GM19099 (cell line): ENCODE data around the gene CDH10.

Experiments used
- POLR2A ChIP-seq: IDR thresholded peaks from 3 replicates; pipeline ENCODE4 v1.6.1; 2011; ENCODE audit warnings: low read depth; ENCODE audit not compliant: insufficient read length; ENCODE audit errors: extremely low read depth

CDH10 gene

DNA sequence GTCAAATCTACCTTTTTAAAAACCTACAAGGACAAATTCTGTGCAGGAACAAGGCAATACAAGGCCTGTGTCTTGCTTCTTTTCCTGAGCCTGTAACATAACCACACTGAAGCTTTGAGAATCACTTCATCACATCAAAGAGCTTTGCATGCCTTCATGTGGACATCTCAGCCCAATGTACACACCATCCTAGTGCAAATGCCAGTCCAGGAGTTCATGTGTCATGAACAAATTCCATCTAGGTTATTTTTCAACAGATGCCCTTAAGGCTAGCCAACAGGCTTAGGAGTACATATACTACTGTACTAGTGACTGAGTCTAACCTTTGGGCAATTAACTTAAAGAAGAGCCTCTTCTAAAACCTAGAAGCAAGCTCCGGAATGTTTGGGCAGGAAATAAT, 106.4 kb downstream of the CDH10 start:
- TF ChIP-seq POLR2A, result no peak

DNA sequence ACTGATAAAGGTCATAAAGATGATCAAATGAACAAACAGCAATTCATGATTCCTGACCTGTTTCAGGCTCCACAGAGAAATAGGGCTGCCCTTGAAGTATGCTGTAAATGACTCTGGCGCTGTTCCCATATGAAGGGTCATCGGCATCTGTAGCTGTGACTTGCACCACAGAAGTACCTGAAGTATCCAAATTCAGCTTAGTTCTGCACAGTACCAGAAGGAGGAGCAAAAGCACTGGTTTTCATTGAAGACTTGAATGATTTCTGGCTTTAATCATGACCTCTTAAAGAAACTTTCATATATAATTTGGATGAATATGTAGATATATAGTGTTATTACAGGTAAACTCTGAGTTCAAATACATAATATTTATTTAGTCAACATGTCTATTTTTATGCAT, 109.1 kb downstream of the CDH10 start:
- no peak for TF ChIP-seq POLR2A

DNA sequence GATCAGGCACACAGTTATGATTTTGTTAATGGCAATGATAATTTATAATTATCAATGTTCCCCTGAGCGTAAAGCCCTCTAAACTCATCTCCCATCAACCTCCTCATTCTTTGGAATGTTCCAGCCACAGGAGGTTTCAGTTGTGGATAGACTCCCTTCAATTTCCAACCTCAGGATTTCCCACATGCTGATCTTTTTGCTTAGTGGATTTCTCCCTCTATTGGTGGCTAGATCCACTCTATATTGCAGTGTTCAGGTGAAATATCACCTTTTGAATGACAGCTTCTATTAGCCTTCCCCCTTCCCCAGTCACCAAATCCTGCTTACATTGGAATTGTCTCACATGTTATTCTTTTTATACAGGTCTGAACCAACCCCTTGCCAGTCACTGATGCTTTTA, 113.9 kb downstream of the CDH10 start:
- no peak for TF ChIP-seq POLR2A

DNA sequence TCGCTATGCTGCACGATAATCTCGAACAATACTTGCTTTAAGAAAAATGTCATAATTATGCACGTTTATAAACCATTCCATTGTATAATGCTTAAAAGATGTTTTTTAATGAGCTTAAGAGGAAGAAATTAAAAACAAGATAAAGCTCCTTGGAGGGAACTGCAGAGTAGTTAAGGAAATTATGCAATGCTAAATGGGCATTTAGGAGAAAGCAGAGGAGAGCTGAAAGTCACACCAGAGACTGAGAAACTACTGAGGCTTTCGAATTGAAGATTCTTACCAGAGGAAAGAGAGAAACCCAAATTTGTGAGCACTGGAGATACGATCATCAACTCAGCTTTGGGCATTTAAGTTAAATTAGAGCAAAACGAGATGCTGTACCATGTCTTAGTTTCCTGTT, 119.4 kb downstream of the CDH10 start:
- TF ChIP-seq POLR2A, result no peak

DNA sequence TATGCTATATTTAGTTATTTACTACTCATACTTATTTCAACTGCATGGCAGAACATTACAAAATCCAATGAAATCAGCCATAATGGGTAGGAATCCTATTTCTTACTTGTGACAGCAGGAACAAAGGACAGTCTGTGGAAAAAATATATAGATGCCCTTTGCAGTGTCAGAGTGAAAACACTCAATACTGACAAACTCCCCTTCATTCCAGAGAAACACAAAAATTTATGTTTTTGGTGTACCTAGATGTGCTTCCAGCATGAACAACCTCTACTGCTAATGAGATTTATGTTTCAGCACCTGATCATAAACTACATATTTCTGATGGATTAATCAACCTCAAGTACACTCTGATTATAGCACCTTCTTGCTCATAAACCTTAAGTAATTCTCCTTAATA, 132.4 kb downstream of the CDH10 start:
- TF ChIP-seq POLR2A, result no peak

DNA sequence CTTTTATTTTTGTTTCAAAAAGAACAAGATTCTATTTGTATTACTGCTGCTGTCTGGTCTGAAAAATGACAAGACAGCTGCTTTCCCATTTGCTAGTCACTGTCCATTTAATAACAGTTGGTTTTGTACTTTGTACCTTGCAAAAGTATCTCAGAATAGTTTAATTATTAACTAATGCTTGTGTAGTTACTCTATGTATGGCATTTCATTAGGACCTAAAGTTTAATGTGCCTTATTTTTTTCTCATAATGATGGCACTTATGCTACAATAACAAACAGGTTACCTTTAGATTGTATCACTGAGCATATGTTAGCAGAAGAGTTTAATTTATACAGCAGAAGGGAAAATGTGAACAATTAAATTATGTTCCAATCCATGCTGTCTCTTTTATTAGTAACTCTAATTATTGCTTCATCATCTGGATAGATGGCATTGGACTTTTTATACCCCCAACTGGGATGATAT, 134.2 kb downstream of the CDH10 start:
- TF ChIP-seq POLR2A, result no peak

DNA sequence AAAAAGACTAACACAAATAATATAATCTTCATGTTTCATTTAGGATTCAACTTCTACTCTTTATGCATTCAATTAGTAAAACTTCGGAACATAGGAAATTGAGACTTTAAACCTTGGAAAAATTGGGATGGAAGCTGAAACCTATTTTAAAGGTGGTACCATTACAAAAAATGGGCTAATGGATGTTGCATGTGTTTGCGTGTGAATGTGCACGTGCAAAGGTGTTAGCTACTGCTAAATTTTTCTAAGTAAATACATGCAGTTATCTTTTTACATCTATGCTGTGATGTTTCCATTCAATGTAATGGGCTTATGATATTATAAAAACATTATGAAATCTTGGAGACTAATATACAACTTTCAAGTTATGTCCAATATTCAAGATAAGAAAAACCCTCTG, 134.8 kb downstream of the CDH10 start:
- TF ChIP-seq POLR2A, result no peak

DNA sequence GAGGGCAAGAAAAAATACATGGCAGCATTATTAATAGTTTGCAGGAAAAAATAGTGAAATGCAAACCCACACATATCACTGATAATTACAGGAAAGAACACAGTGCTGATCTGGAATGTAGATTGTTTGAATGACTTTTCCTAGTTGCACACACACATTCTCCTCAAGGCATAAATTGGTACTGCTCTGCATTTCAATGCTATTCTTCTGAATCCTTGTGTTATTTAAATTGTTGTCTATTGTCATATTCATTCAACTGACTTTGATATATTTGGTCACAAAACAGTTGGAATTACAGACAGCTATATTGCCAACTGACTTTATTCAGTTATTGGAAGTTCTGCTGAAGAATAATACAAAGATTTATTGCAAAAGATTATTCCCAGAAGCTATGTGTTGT, 139.5 kb downstream of the CDH10 start:
- no peak for TF ChIP-seq POLR2A

DNA sequence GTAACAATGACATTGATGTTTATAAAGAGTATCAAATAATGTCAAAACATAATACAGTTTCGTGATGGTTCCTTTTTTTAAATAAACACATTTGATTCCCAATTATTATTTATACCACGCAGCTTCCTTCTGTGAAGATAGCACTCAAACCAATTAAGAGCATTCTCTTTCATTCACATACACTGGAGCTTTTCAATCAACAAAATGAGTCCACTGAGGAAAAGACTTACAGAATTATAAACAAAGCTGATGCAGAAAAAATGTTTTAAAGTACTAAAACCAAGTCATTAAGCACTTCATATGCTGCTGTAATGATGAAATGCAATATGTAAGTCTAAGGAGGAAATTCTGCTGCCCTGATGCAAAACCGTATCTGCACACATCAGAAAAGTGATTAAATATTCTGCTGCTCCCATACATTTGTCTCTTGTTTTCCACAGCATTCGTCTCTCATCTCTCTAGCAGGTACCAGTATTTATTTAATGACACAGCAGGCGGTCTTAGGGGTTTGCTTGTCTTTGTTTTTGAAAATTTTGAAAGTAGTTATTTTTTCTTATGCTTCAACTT, 147.1 kb downstream of the CDH10 start:
- no peak for TF ChIP-seq POLR2A

DNA sequence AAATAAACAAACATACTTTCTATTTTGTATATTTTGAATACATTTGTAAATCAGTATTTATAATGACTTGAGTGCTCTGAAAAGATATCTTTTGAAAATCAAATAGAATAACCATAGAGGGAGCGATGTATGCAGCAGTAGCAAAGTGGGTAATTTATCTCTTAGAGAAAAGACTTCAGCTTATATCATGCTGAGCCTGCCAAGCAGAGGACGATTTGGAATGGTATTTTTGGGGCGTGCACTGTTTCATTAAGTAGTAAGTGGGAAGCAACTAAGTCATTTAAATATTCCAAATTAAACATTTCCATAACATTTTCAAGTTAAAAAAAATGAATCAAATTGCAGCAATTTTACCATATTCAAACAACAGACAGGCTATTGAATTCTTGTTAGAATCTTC, 147.6 kb downstream of the CDH10 start:
- no peak for TF ChIP-seq POLR2A

DNA sequence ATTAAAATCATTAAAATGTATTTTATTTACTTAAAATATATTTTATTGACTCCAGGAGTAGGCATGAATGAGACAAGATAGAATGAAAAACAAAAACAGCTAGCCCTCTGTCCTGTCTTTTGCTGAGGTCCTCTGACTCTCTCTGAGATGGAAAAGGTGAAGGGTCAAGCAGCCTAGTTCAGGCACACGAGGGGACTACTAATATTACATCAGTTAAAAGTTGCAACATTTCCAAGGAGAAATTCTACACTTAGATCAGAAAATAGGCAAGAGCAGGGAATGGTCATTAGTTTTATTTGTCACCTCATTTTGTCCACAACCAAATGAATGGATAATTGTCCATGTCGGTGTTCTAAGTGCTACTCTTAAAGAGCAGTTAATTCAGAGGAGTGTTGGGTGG, 148.5 kb downstream of the CDH10 start:
- TF ChIP-seq POLR2A, result no peak

DNA sequence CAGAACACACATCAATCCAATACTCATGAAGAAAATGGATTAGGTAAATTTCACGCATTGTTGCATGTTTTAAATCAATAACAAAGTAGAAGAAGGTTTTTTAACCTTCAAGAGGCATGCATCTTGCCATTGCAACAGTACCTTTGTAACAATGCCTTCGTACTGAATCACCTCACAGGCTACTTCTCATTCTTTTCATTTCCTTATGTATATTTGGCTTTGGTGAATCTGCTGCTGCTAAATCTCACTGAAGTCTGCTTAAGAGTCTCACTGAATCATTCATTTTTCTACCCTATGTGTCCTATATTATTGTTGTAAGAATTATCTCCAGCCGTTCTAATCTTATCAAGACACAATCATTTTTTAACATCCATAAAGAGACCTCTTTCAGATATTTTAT, 152.5 kb downstream of the CDH10 start:
- no peak for TF ChIP-seq POLR2A

DNA sequence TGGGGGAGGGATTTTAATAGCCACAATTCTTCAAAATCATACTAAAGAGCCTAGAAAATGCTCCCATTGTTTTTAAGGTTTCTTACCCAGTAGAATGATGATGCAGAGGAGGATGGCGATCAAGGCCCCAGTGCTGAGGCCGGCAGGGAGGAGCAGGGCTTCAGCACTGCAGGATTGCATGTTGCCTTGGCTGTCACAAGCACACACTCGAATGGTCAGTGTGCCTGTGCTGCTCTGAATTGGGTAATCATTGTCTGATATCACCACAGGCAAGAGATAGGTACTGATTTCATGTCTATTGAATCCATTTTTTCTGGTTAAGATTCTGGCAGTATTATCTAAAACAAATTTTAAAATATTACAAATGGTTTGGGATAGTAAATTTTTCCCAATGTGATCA, 153.3 kb downstream of the CDH10 start:
- no peak for TF ChIP-seq POLR2A

DNA sequence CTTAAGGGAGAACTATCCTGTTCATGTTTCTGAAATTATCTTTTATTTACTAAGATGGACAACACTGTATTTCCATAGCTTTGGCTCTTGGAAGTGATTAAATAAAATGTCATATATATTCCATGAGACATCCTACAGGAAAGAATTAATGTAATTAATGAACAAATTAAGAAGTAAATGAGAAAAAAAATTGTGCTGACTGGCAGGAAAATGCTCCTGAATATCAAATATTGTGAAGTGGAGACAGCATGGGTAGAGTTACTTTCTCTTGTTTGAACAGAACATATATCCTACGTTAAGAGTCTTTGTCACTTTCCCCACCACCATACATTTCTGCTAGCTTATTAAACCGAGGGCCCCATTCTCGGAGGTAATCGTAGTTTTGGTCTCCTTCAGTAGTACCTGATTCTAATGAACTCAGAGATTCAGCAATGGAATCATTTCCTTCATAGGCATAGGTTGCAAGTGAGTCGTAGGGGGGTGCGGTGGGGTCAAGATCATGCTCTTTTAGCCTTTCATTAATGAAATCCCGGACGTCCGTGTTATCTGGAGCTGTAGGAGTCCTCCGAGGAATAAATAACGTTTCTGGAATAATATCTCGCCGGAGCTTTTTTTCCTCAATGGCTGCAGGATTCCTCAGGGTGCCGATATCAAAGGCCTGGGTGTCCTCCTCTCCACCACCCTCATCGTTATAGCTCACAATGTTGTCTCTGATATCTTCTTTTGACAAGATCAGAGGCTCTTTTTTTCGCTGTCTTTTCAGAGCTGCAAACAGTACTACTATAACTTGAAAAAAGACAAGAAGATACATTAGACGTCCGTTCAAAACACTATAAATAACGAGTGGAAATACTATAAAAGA, 157.2 kb downstream of the CDH10 start:
- TF ChIP-seq POLR2A, result no peak

DNA sequence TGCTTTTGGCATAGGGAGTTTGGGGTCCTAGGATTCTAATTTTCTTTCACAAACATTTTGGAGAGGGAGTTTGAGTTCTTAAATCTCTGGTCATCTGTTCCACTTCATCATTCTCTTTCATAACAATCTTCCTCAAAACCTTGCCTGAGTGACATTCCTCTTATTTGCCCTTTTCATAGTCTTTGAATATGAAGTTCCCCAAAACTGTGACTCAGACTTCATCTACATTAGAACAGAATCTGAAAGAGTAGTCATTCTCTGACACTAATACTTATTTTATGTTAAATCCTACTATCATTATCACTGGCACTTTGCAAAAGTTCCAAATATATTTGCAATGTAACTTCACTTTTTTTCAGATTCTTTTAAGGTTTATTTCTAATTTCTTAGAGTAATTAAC, 163.8 kb downstream of the CDH10 start:
- TF ChIP-seq POLR2A, result no peak

DNA sequence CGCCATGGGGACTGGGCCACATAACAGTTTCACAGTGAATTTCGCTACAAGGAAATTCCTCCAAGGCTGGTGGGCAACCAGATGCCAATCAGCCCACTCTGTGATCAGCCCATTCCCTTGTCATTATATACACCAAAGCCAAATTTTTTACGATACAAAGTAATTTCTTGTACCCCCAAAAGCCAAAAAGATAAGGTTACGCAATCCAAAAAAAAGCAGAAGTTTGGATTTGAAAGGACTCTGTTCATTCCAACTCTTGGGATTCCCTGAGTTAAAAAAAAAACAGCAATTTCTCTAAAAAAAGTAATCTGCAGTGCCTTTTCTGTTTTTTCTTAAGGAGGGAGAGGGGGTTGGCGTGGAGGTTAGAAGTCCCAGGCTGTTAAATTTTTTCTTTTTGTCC, 166.8 kb downstream of the CDH10 start:
- TF ChIP-seq POLR2A, result no peak
